Thoracic aorta (tissue), 2 donors: Measurements from ENCODE around the gene DRD2. TPM values are rescaled to one million over a fixed set of nuclear protein-coding genes. Genes with fewer than 3 reads are reported as not detected.
"Not testable (repeated sequence)": the region's sequence is repeated elsewhere in the genome, so short reads cannot be mapped to it uniquely, and the experiment has no call there.

ENCODE experiments used
- ATAC-seq: fragments of 150-250 bp; one replicate; pipeline ENCODE4 v1.8.0; 2017; ENCODE audit warnings: low read depth; ENCODE audit not compliant: insufficient number of reproducible peaks, low FRiP score
- DNase-seq: peaks from one replicate; pipeline ENCODE4 v3.0.0-alpha.2; 2020; ENCODE audit warnings: low spot score
- H3K27ac ChIP-seq, 2 donors: fragments of 200-600 bp; sonication (generic); 1 replicate in 1 of 2; 2 replicates in 1 of 2; pipeline ENCODE4 v1.5.1; 2016; ENCODE audit warnings: mild to moderate bottlenecking in 2 of 2, moderate library complexity in 2 of 2
- H3K27me3 ChIP-seq: fragments of 200-600 bp; sonication (generic); replicated peaks from 2 replicates; pipeline ENCODE4 v1.6.0; 2016; ENCODE audit warnings: mild to moderate bottlenecking; ENCODE audit not compliant: insufficient read depth
- H3K36me3 ChIP-seq: fragments of 200-600 bp; sonication (generic); one replicate; pipeline ENCODE4 v1.5.1; 2016
- H3K4me1 ChIP-seq, 2 donors: fragments of 200-600 bp; sonication (generic); 1 replicate in 1 of 2; 2 replicates in 1 of 2; pipeline versions ENCODE4 v1.5.1 to v1.6.0; 2016; ENCODE audit warnings: low read depth in 2 of 2, mild to moderate bottlenecking in 1 of 2; ENCODE audit not compliant: control insufficient read depth in 1 of 2
- H3K4me3 ChIP-seq: fragments of 200-600 bp; sonication (generic); 2 replicates; pipeline ENCODE4 v1.5.1; 2016; ENCODE audit warnings: mild to moderate bottlenecking
- H3K9me3 ChIP-seq: fragments of 200-600 bp; sonication (generic); 2 replicates; pipeline ENCODE4 v1.5.1; 2016
- CTCF ChIP-seq: fragments of 200-600 bp; sonication (generic); IDR thresholded peaks from one replicate; pipeline ENCODE4 v1.5.1; 2019; ENCODE audit warnings: antibody characterized with exemption
- total RNA-seq, 2 donors: library from RNA; depleted of rRNA; stranded (reverse); fragments of >200 nt; gene quantifications; one replicate each; pipeline versions ENCODE4 v1.1.0 to v1.2.3, GENCODE V29; 2016

Gene DRD2
- total RNA-seq = not detected

GRCh38 chr11:113475160-113475761 is at the start of gene DRD2:
TSS of gene DRD2 (minus strand) at chr11:113475398. CDS start at chr11:113424651, 50,747 bp downstream.
- peak; percentile 48 for ATAC-seq
- no peak for TF ChIP-seq CTCF
- Histone ChIP-seq H3K9me3 (no peaks in the 10 kb centered on the region), H3K4me1 (peaks cover 0 to 5% of the 10 kb centered on the region in 2 donors), H3K36me3 (no peaks in the 10 kb centered on the region), H3K27me3 (peaks cover 8% of the 10 kb centered on the region), H3K4me3 (peak within 1 kb of the TSS; percentile 61), H3K27ac (no peak within 1 kb of the TSS)
- DNase-seq = no peak

DNA sequence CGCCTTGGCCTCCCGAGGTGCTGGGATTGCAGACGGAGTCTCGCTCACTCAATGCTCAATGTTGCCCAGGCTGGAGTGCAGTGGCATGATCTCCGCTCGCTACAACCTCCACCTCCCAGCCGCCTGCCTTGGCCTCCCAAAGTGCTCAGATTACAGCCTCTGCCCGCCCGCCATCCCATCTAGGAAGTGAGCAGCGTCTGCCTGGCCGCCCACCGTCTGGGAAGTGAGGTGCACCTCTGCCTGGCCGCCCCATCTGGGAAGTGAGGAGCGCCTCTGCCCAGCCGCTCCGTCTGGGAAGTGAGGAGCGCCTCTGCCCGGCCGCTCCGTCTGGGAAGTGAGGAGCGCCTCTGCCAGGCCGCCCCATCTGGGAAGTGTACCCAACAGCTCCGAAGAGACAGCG is 48.7 kb upstream of the DRD2 start:
- H3K36me3 ChIP-seq = not testable (repeated sequence)

DNA sequence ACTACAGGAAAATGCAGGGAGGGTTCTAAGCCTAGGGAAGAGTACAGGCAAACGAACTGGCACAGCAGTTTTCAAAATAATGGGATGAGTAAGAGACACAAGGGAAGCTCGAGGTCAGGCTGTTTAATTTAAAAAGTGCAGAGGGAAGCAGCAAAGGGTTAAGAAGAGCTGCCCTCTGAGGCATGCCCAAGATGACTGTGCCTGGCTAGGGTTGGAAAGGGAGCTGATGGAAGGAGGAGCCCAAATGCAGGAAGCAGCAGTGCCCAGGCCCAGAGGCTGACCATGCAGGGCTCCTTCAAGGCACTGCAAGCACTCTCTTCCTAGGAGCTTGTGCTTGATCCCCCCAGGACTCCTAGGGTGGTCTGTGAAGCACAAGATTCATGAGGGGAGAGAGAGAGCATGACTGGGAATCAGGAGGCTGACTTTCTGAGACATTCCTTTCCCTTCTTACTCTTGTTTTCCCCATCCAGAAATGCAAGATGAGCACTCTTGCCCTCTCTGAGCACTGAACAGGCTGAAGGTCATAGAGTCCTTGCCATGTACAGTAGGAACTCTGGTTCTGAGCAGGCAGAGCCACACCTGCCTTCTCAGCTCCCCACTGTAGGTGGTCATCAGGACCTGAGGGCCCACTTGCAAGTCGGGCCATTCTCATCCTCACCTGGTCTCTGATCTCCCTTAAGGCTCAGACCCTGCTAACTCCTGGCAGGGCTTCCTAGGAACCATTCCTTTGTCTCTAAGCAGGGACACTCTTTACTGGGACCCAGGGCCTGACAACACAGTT is 46.7 kb upstream of the DRD2 start:
- H3K27ac ChIP-seq = no peak overlapping the region
- no peaks in the 10 kb centered on the region for H3K9me3 ChIP-seq
- TF ChIP-seq CTCF = no peak
- H3K4me1 ChIP-seq = no peaks in the 10 kb centered on the region
- no peaks in the 10 kb centered on the region for H3K27me3 ChIP-seq
- H3K36me3 ChIP-seq = no peaks in the 10 kb centered on the region
- no peak overlapping the region for H3K4me3 ChIP-seq
- ATAC-seq (no peak), DNase-seq (no peak)

More for the DNA sequence above, 48.7 kb upstream of the DRD2 start:
- H3K9me3 ChIP-seq, DNase-seq, H3K4me1 ChIP-seq, ATAC-seq, H3K27ac ChIP-seq, H3K27me3 ChIP-seq, H3K4me3 ChIP-seq: not testable (repeated sequence)

DNA sequence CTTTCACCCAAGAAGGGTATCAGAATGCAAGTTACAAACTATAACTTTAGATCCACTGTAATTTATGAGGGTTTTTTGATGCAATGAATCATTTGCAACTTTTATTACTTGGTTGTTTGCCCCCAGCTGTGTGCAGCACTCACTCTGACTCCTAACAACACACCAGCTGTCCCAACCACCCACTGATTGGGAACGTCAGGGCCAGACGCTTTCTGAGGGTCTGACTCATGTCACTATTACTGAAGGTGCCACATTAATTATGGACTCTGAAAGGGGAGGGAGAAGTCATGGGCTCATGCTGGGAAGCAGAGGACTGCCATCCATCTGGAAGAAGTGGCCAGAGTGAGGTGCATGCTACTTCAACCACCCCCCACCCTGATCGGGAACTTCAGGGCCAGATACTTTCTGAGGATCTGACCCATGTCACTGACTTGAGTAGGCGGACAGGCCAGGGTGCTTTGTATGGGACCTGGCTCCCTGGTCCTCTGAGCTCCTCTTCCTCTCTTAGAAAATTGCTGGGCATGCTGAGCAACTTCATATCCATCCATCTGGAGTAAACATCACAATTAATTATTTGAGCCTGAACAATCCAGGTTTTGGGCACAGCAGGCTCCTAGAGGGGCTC is 44.9 kb upstream of the DRD2 start:
- Histone ChIP-seq H3K27ac (no peak overlapping the region), H3K27me3 (no peaks in the 10 kb centered on the region), H3K9me3 (no peaks in the 10 kb centered on the region), H3K4me1 (no peaks in the 10 kb centered on the region), H3K4me3 (no peak overlapping the region), H3K36me3 (no peaks in the 10 kb centered on the region)
- no peak for DNase-seq
- ATAC-seq = no peak
- no peak for TF ChIP-seq CTCF

GRCh38 chr11:113518716-113519495 is 43.7 kb upstream of the DRD2 start:
- no peak for ATAC-seq
- Histone ChIP-seq H3K4me1 (no peaks in the 10 kb centered on the region), H3K9me3 (no peaks in the 10 kb centered on the region), H3K27me3 (no peaks in the 10 kb centered on the region), H3K27ac (no peak overlapping the region), H3K36me3 (no peaks in the 10 kb centered on the region), H3K4me3 (no peak overlapping the region)
- TF ChIP-seq CTCF = no peak
- no peak for DNase-seq
